Nephron (organoid): ENCODE results near the gene CPNE5.

Experiments used
- H3K27ac Mint-ChIP-seq, 3 experiments: 2 replicates each; pipeline ENCODE4 v1.8.0; 2020; ENCODE audit warnings: mixed read lengths in 3 of 3, mild to moderate bottlenecking in 2 of 3, moderate library complexity in 1 of 3
- H3K27me3 Mint-ChIP-seq: 2 replicates; pipeline ENCODE4 v1.8.0; 2021; ENCODE audit warnings: low read depth, mild to moderate bottlenecking, moderate library complexity, mixed read lengths
- H3K36me3 Mint-ChIP-seq: 2 replicates; pipeline ENCODE4 v1.8.0; 2020; ENCODE audit warnings: low read depth, mixed read lengths
- H3K4me1 Mint-ChIP-seq: 2 replicates; pipeline ENCODE4 v1.8.0; 2020; ENCODE audit warnings: mixed read lengths
- H3K4me3 Mint-ChIP-seq, 3 experiments: 2 replicates each; pipeline ENCODE4 v1.8.0; 2020; ENCODE audit warnings: mild to moderate bottlenecking in 3 of 3, mixed read lengths in 3 of 3, moderate library complexity in 2 of 3
- H3K9me3 Mint-ChIP-seq: 2 replicates; pipeline ENCODE4 v1.8.0; 2020; ENCODE audit warnings: mixed read lengths
- CTCF ChIP-seq, 3 experiments: fragments of 200-600 bp; sonication (generic); IDR thresholded peaks; one replicate each; pipeline ENCODE4 v1.5.0; 2021; ENCODE audit warnings: antibody characterized with exemption in 3 of 3; ENCODE audit not compliant: unreplicated experiment in 3 of 3

Gene CPNE5

DNA sequence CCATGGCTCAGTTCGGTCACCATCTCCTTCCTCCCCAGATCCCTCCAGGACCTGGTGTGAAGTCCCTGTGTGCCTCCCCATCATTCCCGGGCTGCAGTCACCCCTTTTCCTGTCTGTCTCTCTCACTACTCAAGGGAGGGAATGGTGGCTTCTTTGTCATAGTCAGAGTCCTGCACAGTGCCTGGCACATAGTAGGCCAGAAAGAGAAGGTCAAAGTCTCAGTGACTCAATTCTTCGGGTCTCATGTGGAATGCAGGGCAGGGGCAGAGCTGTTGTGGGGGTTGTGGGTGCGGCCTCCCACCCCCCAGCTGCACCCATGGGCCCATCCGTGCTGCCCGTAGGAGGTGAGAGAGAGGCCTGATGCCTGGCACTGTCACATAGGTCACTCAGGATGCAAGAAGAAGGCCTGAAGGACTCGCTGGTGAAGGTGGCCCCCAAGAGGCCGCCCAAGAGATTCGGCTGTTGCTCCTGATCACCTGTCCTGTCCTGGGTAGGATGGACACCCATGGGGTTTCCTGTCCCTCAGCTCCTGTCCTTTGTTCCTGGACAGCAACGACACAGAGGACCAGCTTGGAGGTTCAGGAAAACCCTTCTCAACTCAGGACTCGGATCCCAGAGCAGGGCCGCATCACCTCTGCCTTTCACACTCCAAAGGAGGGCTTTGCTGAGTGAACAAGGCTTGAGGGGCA lies 107.5 kb downstream of the CPNE5 start:
- H3K27ac Mint-ChIP-seq: no peak overlapping the region
- H3K27me3 Mint-ChIP-seq: peaks cover 3% of the 10 kb centered on the region
- no peaks in the 10 kb centered on the region for H3K9me3 Mint-ChIP-seq
- no peaks in the 10 kb centered on the region for H3K36me3 Mint-ChIP-seq
- TF ChIP-seq CTCF (IDR thresholded peaks at IDR 0.05; ENCODE audit: unreplicated experiment in 3 of 3): no peak
- H3K4me1 Mint-ChIP-seq: peaks cover 18% of the 10 kb centered on the region
- H3K4me3 Mint-ChIP-seq: no peak overlapping the region

- Mint-ChIP-seq H3K4me1 (peaks cover 18% of the 10 kb centered on the region), H3K27ac (no peak overlapping the region), H3K27me3 (peaks cover 3% of the 10 kb centered on the region), H3K4me3 (no peak overlapping the region), H3K36me3 (no peaks in the 10 kb centered on the region), H3K9me3 (no peaks in the 10 kb centered on the region)
- TF ChIP-seq CTCF (IDR thresholded peaks at IDR 0.05; ENCODE audit: unreplicated experiment in 3 of 3): no peak
Measured at GRCh38 chr6:36730424-36731380, 108.5 kb downstream of the CPNE5 start.

DNA sequence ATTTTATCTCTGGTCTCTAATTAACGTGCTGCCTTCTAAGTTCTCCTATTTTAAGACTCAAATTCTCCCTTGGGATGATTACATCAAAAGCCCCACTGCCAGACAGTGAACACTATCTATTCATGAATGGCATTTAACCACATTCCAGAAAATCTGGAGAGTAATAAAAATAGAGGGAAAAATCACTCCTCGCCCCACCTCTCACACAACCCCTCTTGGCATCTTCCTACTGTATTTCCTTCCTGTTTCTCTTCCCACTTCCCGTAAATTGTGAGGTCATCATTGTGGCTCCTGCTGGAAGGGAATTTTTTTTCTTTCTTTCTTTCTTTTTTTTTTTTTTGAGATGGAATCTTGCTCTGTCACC lies 110.1 kb downstream of the CPNE5 start:
- H3K9me3 Mint-ChIP-seq: no peaks in the 10 kb centered on the region

GRCh38 chr6:36728289-36729160 lies 110.7 kb downstream of the CPNE5 start:
- no peak overlapping the region for H3K27ac Mint-ChIP-seq

More for the DNA sequence above, 110.1 kb downstream of the CPNE5 start:
- no peak overlapping the region for H3K27ac Mint-ChIP-seq
- no peak for TF ChIP-seq CTCF (IDR thresholded peaks at IDR 0.05; ENCODE audit: unreplicated experiment in 3 of 3)
- H3K4me3 Mint-ChIP-seq: no peak overlapping the region
- peaks cover 16% of the 10 kb centered on the region for H3K4me1 Mint-ChIP-seq
- H3K36me3 Mint-ChIP-seq: no peaks in the 10 kb centered on the region
- peaks cover 3% of the 10 kb centered on the region for H3K27me3 Mint-ChIP-seq

More at GRCh38 chr6:36728289-36729160, 110.7 kb downstream of the CPNE5 start:
- Mint-ChIP-seq H3K9me3 (no peaks in the 10 kb centered on the region), H3K27me3 (peaks cover 3% of the 10 kb centered on the region), H3K4me1 (peaks cover 16% of the 10 kb centered on the region), H3K36me3 (no peaks in the 10 kb centered on the region), H3K4me3 (no peak overlapping the region)
- TF ChIP-seq CTCF (IDR thresholded peaks at IDR 0.05; ENCODE audit: unreplicated experiment in 3 of 3): no peak
